ENCODE data around the gene DBR1.

Gene DBR1

GRCh38 chr3:138174421-138175131 lies at the start of gene DBR1:
TSS of gene DBR1 (minus strand) at chr3:138174921. CDS start at chr3:138174795, 126 bp downstream.
- peak; percentile 60 for DNase-seq (ENCODE audit: low read depth, low spot score)

- DNase-seq (ENCODE audit: low read depth, low spot score) = no peak
Observed at GRCh38 chr3:138222942-138223287, 48.2 kb upstream of the DBR1 start.

- no peak for DNase-seq (ENCODE audit: low read depth, low spot score)
Observed at GRCh38 chr3:138222131-138222941, 47.6 kb upstream of the DBR1 start.

GRCh38 chr3:138220788-138221187 lies 46.1 kb upstream of the DBR1 start:
- no peak for DNase-seq (ENCODE audit: low read depth, low spot score)

- no peak for DNase-seq (ENCODE audit: low read depth, low spot score)
Observed at GRCh38 chr3:138220242-138220641, 45.5 kb upstream of the DBR1 start.

GRCh38 chr3:138219255-138219654 lies 44.5 kb upstream of the DBR1 start:
- no peak for DNase-seq (ENCODE audit: low read depth, low spot score)

- DNase-seq (ENCODE audit: low read depth, low spot score) = no peak
Observed at GRCh38 chr3:138213398-138214085, 38.8 kb upstream of the DBR1 start.

GRCh38 chr3:138210528-138210927 lies 35.8 kb upstream of the DBR1 start:
- no peak for DNase-seq (ENCODE audit: low read depth, low spot score)

GRCh38 chr3:138206196-138206595 lies 31.5 kb upstream of the DBR1 start:
- DNase-seq (ENCODE audit: low read depth, low spot score) = no peak

- no peak for DNase-seq (ENCODE audit: low read depth, low spot score)
Observed at GRCh38 chr3:138205527-138205926, 30.8 kb upstream of the DBR1 start.

GRCh38 chr3:138203938-138204337 lies 29.2 kb upstream of the DBR1 start:
- DNase-seq (ENCODE audit: low read depth, low spot score) = no peak

- no peak for DNase-seq (ENCODE audit: low read depth, low spot score)
Observed at GRCh38 chr3:138202945-138203701, 28.4 kb upstream of the DBR1 start.

GRCh38 chr3:138200424-138200823 lies 25.7 kb upstream of the DBR1 start:
- no peak for DNase-seq (ENCODE audit: low read depth, low spot score)

GRCh38 chr3:138199851-138200250 lies 25.1 kb upstream of the DBR1 start:
- no peak for DNase-seq (ENCODE audit: low read depth, low spot score)

- DNase-seq (ENCODE audit: low read depth, low spot score) = no peak
Observed at GRCh38 chr3:138197524-138197923, 22.8 kb upstream of the DBR1 start.

- DNase-seq (ENCODE audit: low read depth, low spot score) = no peak
Observed at GRCh38 chr3:138197058-138197457, 22.3 kb upstream of the DBR1 start.

- DNase-seq (ENCODE audit: low read depth, low spot score) = no peak
Observed at GRCh38 chr3:138196023-138196422, 21.3 kb upstream of the DBR1 start.

GRCh38 chr3:138195481-138195880 lies 20.8 kb upstream of the DBR1 start:
- no peak for DNase-seq (ENCODE audit: low read depth, low spot score)

GRCh38 chr3:138188013-138188730 lies 13.5 kb upstream of the DBR1 start:
- DNase-seq (ENCODE audit: low read depth, low spot score) = no peak

- DNase-seq (ENCODE audit: low read depth, low spot score) = no peak
Observed at GRCh38 chr3:138187296-138188012, 12.7 kb upstream of the DBR1 start, which contains the start of gene ARMC8. TSS of gene ARMC8 (plus strand) at chr3:138187301. CDS start at chr3:138187555, 254 bp downstream.

Data from iPS DF 19.7 (cell line).